Urinary bladder (tissue), 4 donors: ENCODE results near the gene HBB. TPM values are rescaled to one million over a fixed set of nuclear protein-coding genes. Genes with fewer than 3 reads are reported as not detected.
"Not testable (repeated sequence)": the region's sequence is repeated elsewhere in the genome, so short reads cannot be mapped to it uniquely, and the experiment has no call there.

Experiments
- DNase-seq: peaks from one replicate; pipeline ENCODE4 v3.0.0-alpha.2; 2015; ENCODE audit errors: extremely low spot score
- H3K27ac ChIP-seq: one replicate; pipeline ENCODE4 v1.5.1; 2013; ENCODE audit warnings: low read depth, mild to moderate bottlenecking, moderate library complexity
- H3K36me3 ChIP-seq: one replicate; pipeline ENCODE4 v1.6.1; 2013; ENCODE audit warnings: mild to moderate bottlenecking, moderate library complexity; ENCODE audit not compliant: insufficient read depth
- H3K4me1 ChIP-seq: one replicate; pipeline ENCODE4 v1.6.1; 2013; ENCODE audit warnings: mild to moderate bottlenecking, moderate library complexity; ENCODE audit not compliant: insufficient read depth
- H3K4me3 ChIP-seq: one replicate; pipeline ENCODE4 v1.5.1; 2013; ENCODE audit warnings: low read depth, low read length
- WGBS: extraction: QIAGEN DNeasy Blood & Tissue Kit; methylation state at CpG from one replicate; pipeline ENCODE4 v1.1.7; 2013; 5-methylcytosine and 5-hydroxymethylcytosine counted together
- polyA plus RNA-seq: library from polyadenylated mRNA; stranded (reverse); fragments of 200-250 nt; gene quantifications from one replicate; pipeline ENCODE4 v1.2.3, GENCODE V29; 2013
- total RNA-seq: library from RNA; depleted of rRNA; stranded (reverse); fragments of >200 nt; gene quantifications from one replicate; pipeline ENCODE4 v1.2.3, GENCODE V29; 2014
- donor health status: healthy with polysubstance abuse.
- donor health status: healthy.

HBB gene
- total RNA-seq (394 TPM), polyA plus RNA-seq (10.1 TPM)

GRCh38 chr11:5226732-5227310 is at the start of gene HBB:
TSS of gene HBB (minus strand) at chr11:5227071. CDS start at chr11:5227021, 50 bp downstream.
- no peak for DNase-seq
- no peak within 1 kb of the TSS for H3K27ac ChIP-seq
- 84% methylated on average over 3 of the region's 3 CpGs for WGBS
- no peaks in the 10 kb centered on the region for H3K4me1 ChIP-seq
- no peaks in the 10 kb centered on the region for H3K36me3 ChIP-seq
- H3K4me3 ChIP-seq: no peak within 1 kb of the TSS

- Histone ChIP-seq H3K36me3 (no peaks in the 10 kb centered on the region), H3K27ac (no peak overlapping the region), H3K4me3 (no peak overlapping the region), H3K4me1 (no peaks in the 10 kb centered on the region)
- DNase-seq: no peak
- 71% methylated on average over 6 of the region's 6 CpGs for WGBS
These were observed 48.7 kb upstream of the HBB start for GRCh38 chr11:5275369-5276110.

GRCh38 chr11:5274395-5274794 is 47.5 kb upstream of the HBB start:
- no peak for DNase-seq
- Histone ChIP-seq H3K27ac (no peak overlapping the region), H3K4me1 (no peaks in the 10 kb centered on the region), H3K36me3 (no peaks in the 10 kb centered on the region), H3K4me3 (no peak overlapping the region)
- WGBS: 75% methylated on average over 5 of the region's 5 CpGs

GRCh38 chr11:5272395-5273017 is 45.6 kb upstream of the HBB start:
- DNase-seq: no peak
- Histone ChIP-seq H3K4me3 (no peak overlapping the region), H3K36me3 (no peaks in the 10 kb centered on the region), H3K27ac (no peak overlapping the region), H3K4me1 (no peaks in the 10 kb centered on the region)
- WGBS: 77% methylated on average over 4 of the region's 4 CpGs

GRCh38 chr11:5269715-5270147 is 42.9 kb upstream of the HBB start, which contains the start of gene HBE1:
TSS of gene HBE1 (minus strand) at chr11:5269945. CDS start at chr11:5269890, 55 bp downstream.
- Histone ChIP-seq H3K36me3 (no peaks in the 10 kb centered on the region), H3K27ac (no peak within 1 kb of the TSS), H3K4me3 (no peak within 1 kb of the TSS), H3K4me1 (no peaks in the 10 kb centered on the region)
- no peak for DNase-seq
- 67% methylated on average over 4 of the region's 4 CpGs for WGBS

GRCh38 chr11:5267033-5267563 is 40.2 kb upstream of the HBB start:
- H3K4me1 ChIP-seq: no peaks in the 10 kb centered on the region
- 84% methylated on average over 2 of the region's 2 CpGs for WGBS
- H3K36me3 ChIP-seq: no peaks in the 10 kb centered on the region
- no peak overlapping the region for H3K27ac ChIP-seq
- H3K4me3 ChIP-seq: no peak overlapping the region
- DNase-seq: no peak

GRCh38 chr11:5266609-5267008 is 39.7 kb upstream of the HBB start:
- H3K36me3 ChIP-seq: no peaks in the 10 kb centered on the region
- no peak overlapping the region for H3K27ac ChIP-seq

GRCh38 chr11:5265832-5266231 is 39.0 kb upstream of the HBB start:
- Histone ChIP-seq H3K36me3 (no peaks in the 10 kb centered on the region), H3K4me1 (no peaks in the 10 kb centered on the region), H3K27ac (no peak overlapping the region), H3K4me3 (no peak overlapping the region)
- WGBS: 64% methylated on average over 2 of the region's 2 CpGs
- DNase-seq: no peak

More at GRCh38 chr11:5266609-5267008, 39.7 kb upstream of the HBB start:
- H3K4me1 ChIP-seq: no peaks in the 10 kb centered on the region
- no peak overlapping the region for H3K4me3 ChIP-seq
- no peak for DNase-seq

GRCh38 chr11:5258543-5259262 is 31.8 kb upstream of the HBB start:
- H3K4me1 ChIP-seq: no peaks in the 10 kb centered on the region
- 76% methylated on average over 7 of the region's 7 CpGs for WGBS
- H3K36me3 ChIP-seq: no peaks in the 10 kb centered on the region
- no peak overlapping the region for H3K27ac ChIP-seq
- DNase-seq: no peak
- H3K4me3 ChIP-seq: no peak overlapping the region

- WGBS: 26% methylated on average over 2 of the region's 2 CpGs
- Histone ChIP-seq H3K4me1 (no peaks in the 10 kb centered on the region), H3K4me3 (no peak overlapping the region), H3K36me3 (no peaks in the 10 kb centered on the region), H3K27ac (no peak overlapping the region)
- DNase-seq: no peak
These were observed 30.4 kb upstream of the HBB start for GRCh38 chr11:5257296-5257695.

GRCh38 chr11:5254646-5255413 is 28.0 kb upstream of the HBB start, which contains the start of gene HBG2:
TSS of gene HBG2 (minus strand) at chr11:5254781. CDS start at chr11:5254728, 53 bp downstream.
- H3K27ac ChIP-seq, DNase-seq, H3K4me3 ChIP-seq, H3K36me3 ChIP-seq, H3K4me1 ChIP-seq: not testable (repeated sequence)
- 68% methylated on average over 4 of the region's 9 CpGs for WGBS

- not testable (repeated sequence) for H3K4me3 ChIP-seq, H3K36me3 ChIP-seq, H3K27ac ChIP-seq, DNase-seq, H3K4me1 ChIP-seq
- 75% methylated on average over 2 of the region's 2 CpGs for WGBS
These were observed 27.2 kb upstream of the HBB start for GRCh38 chr11:5254023-5254422.

- H3K4me3 ChIP-seq, DNase-seq, H3K4me1 ChIP-seq, H3K27ac ChIP-seq, H3K36me3 ChIP-seq: not testable (repeated sequence)
- 74% methylated on average over 5 of the region's 5 CpGs for WGBS
These were observed 26.6 kb upstream of the HBB start for GRCh38 chr11:5253440-5253839.
